Vagina (tissue), 2 donors: Measurements from ENCODE around the gene ZNF688. TPM values are rescaled to one million over a fixed set of nuclear protein-coding genes. Genes with fewer than 3 reads are reported as not detected.
"Not testable (repeated sequence)": the region's sequence is repeated elsewhere in the genome, so short reads cannot be mapped to it uniquely, and the experiment has no call there.

Experiments used
- DNase-seq, 2 donors: peaks; one replicate each; pipeline ENCODE4 v3.0.0-alpha.2; 2017; ENCODE audit errors: extremely low spot score in 2 of 2
- H3K27ac ChIP-seq: fragments of 200-600 bp; sonication (generic); one replicate; pipeline ENCODE4 v1.5.1; 2019
- H3K27me3 ChIP-seq: fragments of 200-600 bp; sonication (generic); one replicate; pipeline ENCODE4 v1.5.1; 2019
- H3K36me3 ChIP-seq, 2 donors: fragments of 200-600 bp; sonication (generic); one replicate each; pipeline ENCODE4 v1.5.1; 2017 to 2019
- H3K4me1 ChIP-seq: fragments of 200-600 bp; sonication (generic); one replicate; pipeline ENCODE4 v1.5.1; 2019
- H3K4me3 ChIP-seq, 2 donors: fragments of 200-600 bp; sonication (generic); 1 replicate in 1 of 2; 2 replicates in 1 of 2; pipeline ENCODE4 v1.5.1; 2016 to 2019
- H3K9me3 ChIP-seq: fragments of 200-600 bp; sonication (generic); one replicate; pipeline ENCODE4 v1.5.1; 2019
- POLR2A ChIP-seq, 2 donors: fragments of 450-650 bp; IDR thresholded peaks; one replicate each; pipeline ENCODE4 v1.6.1; 2017; ENCODE audit warnings: antibody characterized with exemption in 2 of 2, mild to moderate bottlenecking in 2 of 2, moderate library complexity in 2 of 2
- POLR2AphosphoS5 ChIP-seq, 2 donors: sonication (generic); formaldehyde crosslinking; IDR thresholded peaks; one replicate each; pipeline ENCODE4 v1.9.0; 2017; ENCODE audit warnings: antibody characterized with exemption in 2 of 2, mild to moderate bottlenecking in 2 of 2, low read depth in 1 of 2; ENCODE audit not compliant: insufficient read depth in 1 of 2
- intact Hi-C: fragments of 100-400 bp; cut with DNase I; formaldehyde crosslinking; loops from one replicate; pipeline ENCODE4 v1.15.1; 2023
- total RNA-seq: library from RNA; depleted of rRNA; stranded (reverse); fragments of >200 nt; gene quantifications from one replicate; pipeline ENCODE4 v1.2.3, GENCODE V29; 2016
- TF ChIP-seq, protein P1 (sequence below), 3 experiments: fragments of 450-650 bp in 2 of 3; fragments of 200-600 bp in 1 of 3; sonication (generic) in 1 of 3; IDR thresholded peaks; one replicate each; pipeline ENCODE4 v1.5.1; 2017 to 2019; ENCODE audit warnings: antibody characterized with exemption in 3 of 3, mild to moderate bottlenecking in 2 of 3, moderate library complexity in 2 of 3

Gene ZNF688
- total RNA-seq, 1 donor from 2014 or later, result 20.1 TPM

DNA sequence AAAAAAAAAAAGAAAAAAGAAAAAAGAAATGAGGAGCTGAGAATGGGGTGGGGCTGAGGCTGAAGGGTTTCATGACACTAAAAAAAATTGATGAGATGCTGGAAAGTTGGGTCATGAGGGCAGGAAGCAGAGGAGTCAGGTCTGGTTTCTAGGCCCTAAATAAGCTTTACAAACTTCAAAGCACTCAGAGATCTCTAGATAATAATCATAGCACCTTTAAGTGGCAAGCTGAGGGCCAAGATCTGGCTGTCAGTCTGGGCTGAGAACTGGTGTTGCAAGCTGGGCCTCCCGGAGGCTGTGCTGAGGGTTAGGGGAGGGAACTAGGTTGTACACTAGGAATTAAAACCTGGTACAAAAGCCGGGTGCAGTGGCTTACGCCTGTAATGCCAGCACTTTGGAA is 19.7 kb downstream of the ZNF688 start:
- peaks cover 0 to 16% of the 10 kb centered on the region in 2 donors for H3K36me3 ChIP-seq
- H3K27me3 ChIP-seq, result no peaks in the 10 kb centered on the region
- peaks cover 12% of the 10 kb centered on the region for H3K4me1 ChIP-seq
- TF ChIP-seq POLR2A (IDR thresholded peaks at IDR 0.05) (no peak), POLR2AphosphoS5 (IDR thresholded peaks at IDR 0.05; ENCODE audit: insufficient read depth in 1 of 2, low read depth in 1 of 2) (no peak)
- TF ChIP-seq, protein P1, sequence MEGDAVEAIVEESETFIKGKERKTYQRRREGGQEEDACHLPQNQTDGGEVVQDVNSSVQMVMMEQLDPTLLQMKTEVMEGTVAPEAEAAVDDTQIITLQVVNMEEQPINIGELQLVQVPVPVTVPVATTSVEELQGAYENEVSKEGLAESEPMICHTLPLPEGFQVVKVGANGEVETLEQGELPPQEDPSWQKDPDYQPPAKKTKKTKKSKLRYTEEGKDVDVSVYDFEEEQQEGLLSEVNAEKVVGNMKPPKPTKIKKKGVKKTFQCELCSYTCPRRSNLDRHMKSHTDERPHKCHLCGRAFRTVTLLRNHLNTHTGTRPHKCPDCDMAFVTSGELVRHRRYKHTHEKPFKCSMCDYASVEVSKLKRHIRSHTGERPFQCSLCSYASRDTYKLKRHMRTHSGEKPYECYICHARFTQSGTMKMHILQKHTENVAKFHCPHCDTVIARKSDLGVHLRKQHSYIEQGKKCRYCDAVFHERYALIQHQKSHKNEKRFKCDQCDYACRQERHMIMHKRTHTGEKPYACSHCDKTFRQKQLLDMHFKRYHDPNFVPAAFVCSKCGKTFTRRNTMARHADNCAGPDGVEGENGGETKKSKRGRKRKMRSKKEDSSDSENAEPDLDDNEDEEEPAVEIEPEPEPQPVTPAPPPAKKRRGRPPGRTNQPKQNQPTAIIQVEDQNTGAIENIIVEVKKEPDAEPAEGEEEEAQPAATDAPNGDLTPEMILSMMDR (IDR thresholded peaks at IDR 0.05), result no peak
- H3K4me3 ChIP-seq, result no peak overlapping the region
- no peak overlapping the region for H3K27ac ChIP-seq
- intact Hi-C loops, result no loop called here
- no peak for DNase-seq
- no peaks in the 10 kb centered on the region for H3K9me3 ChIP-seq

DNA sequence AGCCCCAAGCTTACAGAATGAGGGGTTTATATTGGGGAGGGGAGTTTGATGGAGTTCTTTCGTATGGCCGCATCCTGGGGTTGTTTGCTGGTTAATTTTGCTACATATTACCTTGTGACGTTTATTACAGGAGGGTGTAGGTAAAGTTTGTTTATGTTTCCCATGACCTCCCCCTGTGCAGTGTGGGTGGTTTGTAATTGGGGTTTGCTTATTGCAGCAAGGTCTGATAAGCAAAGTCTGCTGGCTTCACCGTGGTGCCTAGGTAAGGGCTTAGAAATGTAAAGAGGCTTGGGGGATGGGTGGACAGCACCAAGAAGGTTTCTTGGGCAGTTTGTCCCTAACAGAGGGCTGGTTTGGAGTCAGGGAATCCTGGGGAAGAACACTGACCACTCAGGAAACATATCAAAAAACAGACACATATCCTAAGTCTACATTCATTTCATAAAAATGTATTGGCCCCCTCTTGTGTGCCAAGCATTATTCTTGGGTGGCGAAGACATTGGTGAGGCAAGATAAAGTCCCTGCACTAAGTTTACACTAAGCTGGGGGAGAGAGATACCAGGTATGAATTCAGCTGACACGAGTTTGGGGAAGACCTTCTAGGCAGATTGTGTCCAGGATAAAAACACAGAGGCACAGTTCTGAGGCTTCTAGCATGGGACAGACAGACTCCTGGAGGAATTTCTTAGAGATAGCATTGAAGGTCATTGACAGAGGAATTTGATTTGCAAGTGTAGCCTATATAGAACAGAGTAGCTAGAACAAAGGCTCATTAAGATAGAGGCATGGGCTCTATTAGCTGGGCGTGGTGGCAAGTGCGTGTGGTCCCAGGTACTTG is 22.9 kb downstream of the ZNF688 start:
- intact Hi-C loops, result no loop called here
- no peak overlapping the region for H3K27ac ChIP-seq
- no peaks in the 10 kb centered on the region for H3K27me3 ChIP-seq
- no peak overlapping the region for H3K4me3 ChIP-seq
- no peaks in the 10 kb centered on the region for H3K9me3 ChIP-seq
- no peaks in the 10 kb centered on the region for H3K36me3 ChIP-seq
- no peak for DNase-seq
- peaks cover 5% of the 10 kb centered on the region for H3K4me1 ChIP-seq
- no peak for TF ChIP-seq POLR2A (IDR thresholded peaks at IDR 0.05)
- TF ChIP-seq POLR2AphosphoS5 (IDR thresholded peaks at IDR 0.05; ENCODE audit: insufficient read depth in 1 of 2, low read depth in 1 of 2), result no peak

DNA sequence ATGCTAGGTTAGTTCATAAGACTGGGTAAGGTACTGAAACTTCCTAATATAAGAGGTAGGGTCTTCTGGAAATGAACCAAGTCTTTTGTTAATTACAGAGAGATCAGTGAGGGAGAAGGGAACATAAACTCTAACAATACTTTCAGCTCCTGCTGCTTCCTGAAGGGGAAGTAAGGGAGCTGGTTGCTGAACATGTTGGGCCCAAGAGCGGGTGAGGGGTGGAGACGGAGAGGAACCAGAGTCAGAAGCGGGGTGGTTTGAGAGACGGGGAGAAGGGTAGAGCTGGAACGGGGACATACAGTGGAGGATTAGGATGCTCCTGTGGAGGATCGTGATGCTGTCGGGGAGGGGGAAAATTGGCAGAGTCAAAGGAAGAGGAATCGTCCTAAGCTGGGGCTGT is 25.4 kb downstream of the ZNF688 start:
- Histone ChIP-seq H3K9me3 (no peaks in the 10 kb centered on the region), H3K36me3 (no peaks in the 10 kb centered on the region), H3K27me3 (no peaks in the 10 kb centered on the region), H3K4me1 (no peaks in the 10 kb centered on the region), H3K4me3 (no peak overlapping the region), H3K27ac (no peak overlapping the region)
- TF ChIP-seq, protein P1 (IDR thresholded peaks at IDR 0.05), result no peak
- TF ChIP-seq POLR2AphosphoS5 (IDR thresholded peaks at IDR 0.05; ENCODE audit: insufficient read depth in 1 of 2, low read depth in 1 of 2), result no peak
- DNase-seq, result no peak
- intact Hi-C loops, result no loop called here

DNA sequence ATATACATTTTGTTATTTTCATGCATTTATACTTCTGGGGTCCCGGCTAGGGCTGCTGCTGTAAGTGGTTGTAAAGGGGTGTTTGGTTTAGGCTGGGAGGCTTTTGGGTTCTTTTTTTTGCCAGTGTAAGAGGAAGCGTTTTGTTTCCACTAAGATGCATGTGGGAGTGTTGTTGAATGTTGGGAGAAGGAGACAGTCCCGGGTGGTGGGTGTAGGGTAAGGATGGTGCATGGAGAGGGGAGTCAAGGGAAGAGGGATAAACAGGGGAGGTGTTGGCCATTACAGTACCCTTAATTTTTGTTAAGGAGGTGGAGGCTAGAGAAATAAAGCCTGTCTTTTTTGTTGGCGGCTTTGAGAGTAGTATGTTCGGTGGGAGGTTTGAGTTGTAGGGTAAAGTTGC is 28.4 kb downstream of the ZNF688 start:
- Histone ChIP-seq H3K9me3 (no peaks in the 10 kb centered on the region), H3K4me1 (no peaks in the 10 kb centered on the region), H3K27ac (no peak overlapping the region), H3K36me3 (no peaks in the 10 kb centered on the region), H3K27me3 (no peaks in the 10 kb centered on the region), H3K4me3 (no peak overlapping the region)
- intact Hi-C loops, result no loop called here
- no peak for TF ChIP-seq POLR2AphosphoS5 (IDR thresholded peaks at IDR 0.05; ENCODE audit: insufficient read depth in 1 of 2, low read depth in 1 of 2)
- TF ChIP-seq, protein P1 (IDR thresholded peaks at IDR 0.05), result no peak
- no peak for TF ChIP-seq POLR2A (IDR thresholded peaks at IDR 0.05)
- no peak for DNase-seq

DNA sequence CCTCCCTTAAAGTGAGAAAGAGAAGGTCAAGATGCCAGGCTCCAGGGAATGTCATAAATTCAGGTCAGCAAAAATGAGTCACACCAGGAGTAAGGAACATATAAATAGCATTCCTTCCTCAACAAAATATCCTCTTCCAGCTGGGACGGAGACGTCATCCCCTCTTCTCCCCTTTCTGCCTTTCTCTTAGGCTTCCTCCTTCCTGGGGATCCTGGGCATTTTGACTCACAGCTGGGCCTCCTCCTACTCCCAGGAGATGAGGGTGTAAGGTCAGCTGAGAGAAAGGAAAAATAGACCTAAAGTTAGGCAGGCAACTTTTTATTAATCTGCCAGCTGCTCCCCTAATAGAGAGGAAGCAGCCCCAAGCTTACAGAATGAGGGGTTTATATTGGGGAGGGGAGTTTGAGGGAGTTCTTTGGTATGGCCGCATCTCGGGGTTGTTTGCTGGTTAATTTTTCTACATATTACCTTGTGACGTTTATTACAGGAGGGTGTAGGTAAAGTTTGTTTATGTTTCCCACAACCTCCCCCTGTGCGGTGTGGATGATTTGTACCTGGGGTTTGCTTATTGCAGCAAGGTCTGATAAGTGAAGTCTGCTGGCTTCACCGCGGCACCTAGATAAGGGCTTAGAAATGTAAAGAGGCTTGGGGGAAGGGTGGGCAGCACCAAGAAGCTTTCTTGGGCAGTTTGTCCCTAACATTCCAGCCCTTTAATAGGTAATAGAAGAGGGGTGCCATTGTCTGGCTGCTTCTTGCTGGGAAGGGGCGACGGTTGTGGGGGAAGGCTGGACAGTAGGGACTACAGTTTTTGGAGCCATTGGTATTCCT is 29.8 kb downstream of the ZNF688 start:
- Histone ChIP-seq H3K4me3 (no peak overlapping the region), H3K36me3 (no peaks in the 10 kb centered on the region), H3K27me3 (no peaks in the 10 kb centered on the region), H3K9me3 (no peaks in the 10 kb centered on the region), H3K4me1 (no peaks in the 10 kb centered on the region), H3K27ac (no peak overlapping the region)
- intact Hi-C loops, result no loop called here
- DNase-seq, result no peak
- no peak for TF ChIP-seq POLR2AphosphoS5 (IDR thresholded peaks at IDR 0.05; ENCODE audit: insufficient read depth in 1 of 2, low read depth in 1 of 2)
- TF ChIP-seq, protein P1 (IDR thresholded peaks at IDR 0.05), result no peak
- TF ChIP-seq POLR2A (IDR thresholded peaks at IDR 0.05), result no peak

DNA sequence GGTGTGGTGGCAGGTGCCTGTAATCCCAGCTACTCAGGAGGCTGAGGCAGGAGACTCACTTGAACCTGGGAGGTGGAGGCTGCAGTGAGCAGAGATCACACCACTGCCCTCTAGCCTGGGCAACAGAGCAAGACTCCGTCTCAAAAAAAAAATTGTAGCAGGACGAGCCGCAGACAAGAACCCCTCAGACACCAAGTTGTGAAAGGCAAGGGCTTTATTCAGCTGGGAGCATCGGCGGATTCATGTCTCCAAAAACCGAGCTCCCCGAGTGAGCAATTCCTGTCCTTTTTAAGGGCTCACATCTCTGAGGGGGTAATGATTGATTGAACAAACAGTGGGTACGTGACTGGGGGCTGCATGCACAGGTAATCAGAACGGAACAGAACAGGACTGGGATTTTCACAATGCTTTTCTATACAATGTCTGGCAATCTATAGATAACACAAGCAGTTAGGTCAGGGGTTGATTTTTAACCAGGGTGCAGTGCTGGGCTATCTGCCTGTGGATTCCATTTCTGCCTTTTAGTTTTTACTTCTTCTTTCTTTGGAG is 30.5 kb downstream of the ZNF688 start:
- intact Hi-C loops, H3K4me1 ChIP-seq, H3K36me3 ChIP-seq, H3K4me3 ChIP-seq, H3K27me3 ChIP-seq, DNase-seq, H3K9me3 ChIP-seq, H3K27ac ChIP-seq: not testable (repeated sequence)

DNA sequence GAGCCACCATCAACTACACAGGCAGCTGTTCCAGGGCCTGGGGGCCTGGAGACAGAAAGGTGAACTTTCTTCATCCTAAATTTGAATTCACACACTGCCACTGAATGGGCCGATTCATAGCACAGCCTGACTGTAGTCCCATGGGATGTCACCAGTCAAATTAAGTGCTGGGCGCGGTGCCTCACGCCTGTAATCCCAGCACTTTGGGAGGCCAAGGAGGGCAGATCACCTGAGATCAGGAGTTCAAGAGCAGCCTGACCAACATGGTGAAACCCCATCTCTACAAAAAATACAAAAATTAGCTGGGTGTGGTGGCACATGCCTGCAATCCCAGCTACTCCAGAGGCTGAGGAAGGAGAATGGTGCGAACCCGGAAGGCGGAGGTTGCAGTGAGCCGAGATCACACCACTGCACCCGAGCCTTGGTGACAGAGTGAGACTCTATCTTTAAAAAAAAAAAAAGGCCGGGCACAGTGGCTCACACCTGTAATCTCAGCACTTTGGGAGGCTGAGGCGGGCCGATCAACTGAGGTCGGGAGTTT is 31.5 kb downstream of the ZNF688 start:
- intact Hi-C loops, result loop anchor here (5.0 to 10.0 kb wide), 3 partner anchors 45 to 463 kb away; partner anchors contain the start of genes PPP4C, SEPHS2 and ZNF785
- H3K36me3 ChIP-seq, H3K9me3 ChIP-seq, H3K4me3 ChIP-seq, H3K27ac ChIP-seq, H3K27me3 ChIP-seq, DNase-seq: not testable (repeated sequence)
- H3K4me1 ChIP-seq, result peaks cover 14% of the 10 kb centered on the region
